NT2/D1 (cell line): ENCODE measurements around the gene SRP68.

Experiments
- YY1 ChIP-seq: IDR thresholded peaks from 2 replicates; pipeline ENCODE4 v1.6.1; 2011; ENCODE audit not compliant: insufficient read length, insufficient read depth
- ZNF274 ChIP-seq: IDR thresholded peaks from 2 replicates; pipeline ENCODE4 v1.6.1; 2011; ENCODE audit warnings: mild to moderate bottlenecking, low read depth, low read length

- TF ChIP-seq ZNF274 (no peak), YY1 (no peak)
Measured at GRCh38 chr17:76120658-76121008, 48.3 kb upstream of the SRP68 start.
